D341Med (cell line): ENCODE results near the gene GLB1L2.

Source experiments
- DNase-seq: peaks from one replicate; pipeline ENCODE4 v3.0.0; 2012; ENCODE audit warnings: low spot score

The GLB1L2 gene

GRCh38 chr11:134385774-134386565, 54.2 kb downstream of the GLB1L2 start:
- DNase-seq, result no peak

GRCh38 chr11:134386945-134387344, 55.2 kb downstream of the GLB1L2 start:
- no peak for DNase-seq

GRCh38 chr11:134387501-134387900, 55.7 kb downstream of the GLB1L2 start:
- no peak for DNase-seq

GRCh38 chr11:134388590-134388989, 56.8 kb downstream of the GLB1L2 start:
- no peak for DNase-seq

GRCh38 chr11:134389464-134390180, 57.8 kb downstream of the GLB1L2 start:
- DNase-seq, result no peak

- no peak for DNase-seq
These were observed 59.1 kb downstream of the GLB1L2 start for GRCh38 chr11:134390706-134391569.

- DNase-seq, result no peak
These were observed 59.9 kb downstream of the GLB1L2 start for GRCh38 chr11:134391656-134392055.

GRCh38 chr11:134392953-134393615, 61.3 kb downstream of the GLB1L2 start:
- no peak for DNase-seq

- DNase-seq, result peak; percentile 78
These were observed 61.9 kb downstream of the GLB1L2 start for GRCh38 chr11:134393638-134394037.

- no peak for DNase-seq
These were observed 62.5 kb downstream of the GLB1L2 start for GRCh38 chr11:134394311-134394710.

- DNase-seq, result no peak
These were observed 63.2 kb downstream of the GLB1L2 start for GRCh38 chr11:134395002-134395401.

GRCh38 chr11:134397304-134398078, 65.7 kb downstream of the GLB1L2 start:
- no peak for DNase-seq

- DNase-seq, result no peak
These were observed 66.3 kb downstream of the GLB1L2 start for GRCh38 chr11:134398079-134398444.

- DNase-seq, result no peak
These were observed 67.0 kb downstream of the GLB1L2 start for GRCh38 chr11:134398644-134399292.

GRCh38 chr11:134399293-134399654, 67.5 kb downstream of the GLB1L2 start:
- no peak for DNase-seq

GRCh38 chr11:134399996-134400395, 68.2 kb downstream of the GLB1L2 start:
- DNase-seq, result no peak

- DNase-seq, result no peak
These were observed 70.3 kb downstream of the GLB1L2 start for GRCh38 chr11:134401825-134402809.

- DNase-seq, result no peak
These were observed 71.1 kb downstream of the GLB1L2 start for GRCh38 chr11:134402910-134403309.

- DNase-seq, result no peak
These were observed 73.0 kb downstream of the GLB1L2 start for GRCh38 chr11:134404575-134405341.
